Activated naive CD4-positive, alpha-beta T cell treated with anti-CD3 and anti-CD28 coated beads, Interleukin-2, amount 10 ng/mL, durations not matched to agents 7 days and 5 days (primary cell): ENCODE results near the gene FERMT3.
A peak's percentile ranks its signal among the peaks of the same experiment; 100 is the strongest.

Source experiments
- CTCF ChIA-PET: fragments of 350-600 bp; sonication (Branson Sonifier 250); formaldehyde crosslinking; loops from one replicate; lab custom pipeline; 2021; ENCODE audit warnings: antibody characterized with exemption; lab: Charles Lee
- DNase-seq: peaks from one replicate; pipeline ENCODE4 v3.0.0-alpha.2; 2020
- H3K27ac Mint-ChIP-seq: one replicate; pipeline ENCODE4 v1.8.0; 2021; ENCODE audit warnings: mild to moderate bottlenecking, moderate library complexity, mixed read lengths
- H3K27me3 Mint-ChIP-seq: one replicate; pipeline ENCODE4 v1.8.0; 2021; ENCODE audit warnings: mild to moderate bottlenecking, mixed read lengths
- H3K36me3 Mint-ChIP-seq: one replicate; pipeline ENCODE4 v1.8.0; 2021; ENCODE audit warnings: mixed read lengths
- H3K4me1 Mint-ChIP-seq: one replicate; pipeline ENCODE4 v1.8.0; 2021; ENCODE audit warnings: mixed read lengths
- H3K4me3 Mint-ChIP-seq: one replicate; pipeline ENCODE4 v1.8.0; 2021; ENCODE audit warnings: mild to moderate bottlenecking, moderate library complexity, mixed read lengths
- H3K9me3 Mint-ChIP-seq: one replicate; pipeline ENCODE4 v1.8.0; 2021; ENCODE audit warnings: mixed read lengths

FERMT3 gene

GRCh38 chr11:64219354-64219684 lies 12.8 kb downstream of the FERMT3 start:
- Mint-ChIP-seq H3K27me3 (no peaks in the 10 kb centered on the region), H3K36me3 (peaks cover 28% of the 10 kb centered on the region), H3K9me3 (no peaks in the 10 kb centered on the region), H3K4me3 (no peak overlapping the region), H3K27ac (no peak overlapping the region), H3K4me1 (peaks cover 13% of the 10 kb centered on the region)
- no peak for DNase-seq
- CTCF ChIA-PET: interaction anchor here (5.1 kb wide), 1 partner anchor 13 kb away, joined by 28 read pairs; the partner anchor contains the start of gene FERMT3

GRCh38 chr11:64219755-64220154 lies 13.2 kb downstream of the FERMT3 start:
- Mint-ChIP-seq H3K4me3 (no peak overlapping the region), H3K27me3 (no peaks in the 10 kb centered on the region), H3K4me1 (peaks cover 14% of the 10 kb centered on the region), H3K36me3 (peaks cover 28% of the 10 kb centered on the region), H3K9me3 (no peaks in the 10 kb centered on the region), H3K27ac (no peak overlapping the region)
- CTCF ChIA-PET: interaction anchor here (5.1 kb wide), 1 partner anchor 13 kb away, joined by 28 read pairs; the partner anchor contains the start of gene FERMT3
- DNase-seq: no peak

DNA sequence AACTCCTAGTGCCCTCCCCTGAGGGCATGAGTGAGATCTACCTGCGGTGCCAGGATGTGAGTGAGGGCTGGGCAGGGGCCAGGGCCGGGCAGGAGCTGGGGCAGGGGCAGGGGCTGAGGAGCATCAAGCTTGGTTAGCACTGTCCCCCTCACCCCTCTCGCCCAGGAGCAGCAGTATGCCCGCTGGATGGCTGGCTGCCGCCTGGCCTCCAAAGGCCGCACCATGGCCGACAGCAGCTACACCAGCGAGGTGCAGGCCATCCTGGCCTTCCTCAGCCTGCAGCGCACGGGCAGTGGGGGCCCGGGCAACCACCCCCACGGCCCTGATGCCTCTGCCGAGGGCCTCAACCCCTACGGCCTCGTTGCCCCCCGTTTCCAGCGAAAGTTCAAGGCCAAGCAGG lies 13.8 kb downstream of the FERMT3 start:
- H3K4me3 Mint-ChIP-seq: no peak overlapping the region
- CTCF ChIA-PET: no interaction called here
- DNase-seq: no peak
- no peaks in the 10 kb centered on the region for H3K27me3 Mint-ChIP-seq
- peaks cover 24% of the 10 kb centered on the region for H3K36me3 Mint-ChIP-seq
- peaks cover 15% of the 10 kb centered on the region for H3K4me1 Mint-ChIP-seq
- H3K27ac Mint-ChIP-seq: no peak overlapping the region
- no peaks in the 10 kb centered on the region for H3K9me3 Mint-ChIP-seq

DNA sequence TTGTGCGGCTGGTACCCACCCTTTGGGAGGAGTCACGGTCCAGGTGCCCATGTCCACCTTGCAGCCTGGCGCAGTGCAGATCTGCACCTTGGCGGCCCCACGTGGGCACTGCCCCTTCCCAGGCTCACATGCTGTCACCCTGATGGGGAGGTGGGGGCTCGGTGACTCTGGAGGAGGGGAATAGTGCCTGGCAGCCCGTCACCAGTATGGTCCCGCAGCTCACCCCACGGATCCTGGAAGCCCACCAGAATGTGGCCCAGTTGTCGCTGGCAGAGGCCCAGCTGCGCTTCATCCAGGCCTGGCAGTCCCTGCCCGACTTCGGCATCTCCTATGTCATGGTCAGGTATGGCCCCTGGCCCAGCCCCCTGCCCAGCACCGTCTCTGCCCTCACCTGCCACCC lies 14.3 kb downstream of the FERMT3 start:
- no peak overlapping the region for H3K27ac Mint-ChIP-seq
- H3K9me3 Mint-ChIP-seq: no peaks in the 10 kb centered on the region
- peaks cover 17% of the 10 kb centered on the region for H3K4me1 Mint-ChIP-seq
- H3K36me3 Mint-ChIP-seq: peaks cover 24% of the 10 kb centered on the region
- no peak overlapping the region for H3K4me3 Mint-ChIP-seq
- CTCF ChIA-PET: no interaction called here
- no peaks in the 10 kb centered on the region for H3K27me3 Mint-ChIP-seq
- no peak for DNase-seq

DNA sequence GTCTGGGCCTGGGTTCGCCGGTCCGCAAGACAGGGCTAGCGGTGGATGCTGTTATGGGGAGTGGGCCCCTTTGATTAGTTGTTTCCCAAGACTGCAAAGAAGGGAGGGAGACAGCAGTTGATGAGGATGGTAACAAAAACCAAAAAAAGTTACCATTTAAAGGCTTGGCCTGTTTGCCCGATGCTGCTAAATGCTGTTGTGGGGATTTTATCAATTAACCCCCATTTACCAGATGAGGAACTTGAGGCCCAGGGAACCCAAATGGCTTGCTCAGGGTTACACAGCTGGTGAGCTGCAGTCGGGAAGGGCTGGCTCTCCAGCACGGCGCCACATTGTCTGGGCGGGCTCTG lies 16.1 kb downstream of the FERMT3 start:
- peaks cover 24% of the 10 kb centered on the region for H3K4me1 Mint-ChIP-seq
- CTCF ChIA-PET: no interaction called here

GRCh38 chr11:64223001-64223651 lies 16.6 kb downstream of the FERMT3 start:
- CTCF ChIA-PET: interaction anchor here (5.1 kb wide), 1 partner anchor 17 kb away, joined by 48 read pairs; the partner anchor contains the start of gene FERMT3
- no peak overlapping the region for H3K27ac Mint-ChIP-seq

More for the DNA sequence above, 16.1 kb downstream of the FERMT3 start:
- no peak overlapping the region for H3K4me3 Mint-ChIP-seq
- H3K9me3 Mint-ChIP-seq: no peaks in the 10 kb centered on the region
- no peak for DNase-seq
- H3K27ac Mint-ChIP-seq: peak overlapping the region; percentile 24
- H3K27me3 Mint-ChIP-seq: no peaks in the 10 kb centered on the region
- peaks cover 18% of the 10 kb centered on the region for H3K36me3 Mint-ChIP-seq

DNA sequence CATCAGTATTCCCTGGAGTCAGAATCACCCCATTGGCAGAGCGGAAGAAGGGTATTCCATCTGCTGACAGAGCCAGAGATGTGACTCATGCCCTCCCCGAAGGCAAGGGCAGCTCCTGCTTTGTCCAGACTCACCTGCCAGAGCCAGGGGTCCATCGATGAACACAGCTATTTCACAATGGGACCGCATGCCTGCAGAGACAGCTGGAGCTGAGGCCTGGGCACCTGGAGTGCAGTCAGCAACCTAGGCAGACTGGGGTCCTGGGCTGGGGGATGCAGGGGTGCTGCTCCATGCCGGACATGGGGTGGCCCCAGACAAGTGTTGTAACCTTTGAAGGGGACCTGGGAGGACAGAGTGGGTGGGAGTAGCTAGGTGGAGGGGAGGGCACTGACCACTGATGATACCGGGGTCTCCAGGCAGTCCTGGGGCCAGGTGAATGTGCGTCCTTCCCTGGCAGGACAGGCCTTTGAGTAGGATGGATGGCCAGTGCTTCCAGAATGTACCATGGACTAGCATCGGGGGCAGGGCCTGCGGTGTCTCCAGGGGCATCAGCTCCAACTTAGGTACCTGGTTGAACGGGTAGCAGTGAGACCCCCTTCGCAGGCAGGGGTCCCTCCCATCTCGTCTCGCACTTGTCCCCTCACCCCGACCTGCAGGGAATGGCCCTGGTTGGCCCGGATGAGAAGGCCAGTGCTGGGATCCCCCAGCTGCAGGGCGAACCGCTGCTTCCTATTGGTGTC lies 17.8 kb downstream of the FERMT3 start:
- H3K36me3 Mint-ChIP-seq: peaks cover 12% of the 10 kb centered on the region
- peak overlapping the region; percentile 86 for H3K4me3 Mint-ChIP-seq
- DNase-seq: no peak
- H3K27me3 Mint-ChIP-seq: no peaks in the 10 kb centered on the region
- H3K27ac Mint-ChIP-seq: no peak overlapping the region
- CTCF ChIA-PET: interaction anchor here (1.8 to 5.1 kb wide), 2 partner anchors 18 to 21 kb away, joined by 6 to 48 read pairs; partner anchors contain the start of gene FERMT3
- no peaks in the 10 kb centered on the region for H3K9me3 Mint-ChIP-seq
- peaks cover 37% of the 10 kb centered on the region for H3K4me1 Mint-ChIP-seq

More at GRCh38 chr11:64223001-64223651, 16.6 kb downstream of the FERMT3 start:
- no peaks in the 10 kb centered on the region for H3K9me3 Mint-ChIP-seq
- no peak overlapping the region for H3K4me3 Mint-ChIP-seq
- DNase-seq: no peak
- H3K36me3 Mint-ChIP-seq: peaks cover 16% of the 10 kb centered on the region
- H3K27me3 Mint-ChIP-seq: no peaks in the 10 kb centered on the region
- H3K4me1 Mint-ChIP-seq: peaks cover 29% of the 10 kb centered on the region

GRCh38 chr11:64224891-64225607 lies 18.5 kb downstream of the FERMT3 start:
- no peaks in the 10 kb centered on the region for H3K9me3 Mint-ChIP-seq
- CTCF ChIA-PET: interaction anchor here (1.6 to 5.1 kb wide), 3 partner anchors 16 to 20 kb away, joined by 6 to 48 read pairs (median 7); partner anchors contain the start of genes FERMT3 and FKBP2
- peaks cover 15% of the 10 kb centered on the region for H3K36me3 Mint-ChIP-seq
- peak overlapping the region; percentile 87 for H3K27ac Mint-ChIP-seq
- no peaks in the 10 kb centered on the region for H3K27me3 Mint-ChIP-seq
- no peak for DNase-seq
- H3K4me1 Mint-ChIP-seq: peaks cover 44% of the 10 kb centered on the region
- peak overlapping the region; percentile 86 for H3K4me3 Mint-ChIP-seq

GRCh38 chr11:64225608-64226506 lies 19.3 kb downstream of the FERMT3 start, which contains the start of the genes NUDT22 and TRPT1:
Gene NUDT22, plus strand, starts transcription at chr11:64226274. Its CDS starts 379 bp downstream, at chr11:64226653.
Gene TRPT1, minus strand, starts transcription at chr11:64226186. Its CDS starts 326 bp downstream, at chr11:64225860.
- Mint-ChIP-seq H3K4me3 (peak within 1 kb of the TSS; percentile 86), H3K9me3 (no peaks in the 10 kb centered on the region), H3K27ac (peak within 1 kb of the TSS; percentile 87), H3K36me3 (peaks cover 15% of the 10 kb centered on the region), H3K4me1 (peaks cover 46% of the 10 kb centered on the region), H3K27me3 (no peaks in the 10 kb centered on the region)
- peak; percentile 95 for DNase-seq
- CTCF ChIA-PET: interaction anchor here (1.1 to 5.1 kb wide), 6 partner anchors 10 to 24 kb away, joined by 3 to 48 read pairs (median 6); partner anchors contain the start of genes FERMT3 and FKBP2

DNA sequence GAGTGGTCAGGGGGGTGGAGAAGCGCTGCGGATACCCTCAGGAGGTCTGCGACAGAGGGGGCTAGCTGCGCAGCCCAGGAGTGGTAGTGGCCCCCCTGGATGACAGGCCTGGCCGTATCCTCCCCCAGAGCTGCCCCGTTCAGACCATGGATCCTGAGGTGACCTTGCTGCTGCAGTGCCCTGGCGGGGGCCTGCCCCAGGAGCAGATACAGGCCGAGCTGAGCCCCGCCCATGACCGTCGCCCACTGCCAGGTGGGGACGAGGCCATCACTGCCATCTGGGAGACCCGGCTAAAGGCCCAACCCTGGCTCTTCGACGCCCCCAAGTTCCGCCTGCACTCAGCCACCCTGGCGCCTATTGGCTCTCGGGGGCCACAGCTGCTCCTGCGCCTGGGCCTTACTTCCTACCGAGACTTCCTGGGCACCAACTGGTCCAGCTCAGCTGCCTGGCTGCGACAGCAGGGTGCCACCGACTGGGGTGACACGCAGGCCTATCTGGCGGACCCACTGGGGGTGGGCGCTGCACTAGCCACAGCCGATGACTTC lies 20.1 kb downstream of the FERMT3 start:
- CTCF ChIA-PET: interaction anchor here (1.1 to 5.1 kb wide), 5 partner anchors 9 to 24 kb away, joined by 3 to 48 read pairs (median 7); partner anchors contain the start of genes FERMT3 and FKBP2
- Mint-ChIP-seq H3K4me1 (peaks cover 50% of the 10 kb centered on the region), H3K9me3 (no peaks in the 10 kb centered on the region), H3K4me3 (peak overlapping the region; percentile 86), H3K27ac (peak overlapping the region; percentile 83), H3K36me3 (peaks cover 12% of the 10 kb centered on the region), H3K27me3 (no peaks in the 10 kb centered on the region)
- peak; percentile 81 for DNase-seq

DNA sequence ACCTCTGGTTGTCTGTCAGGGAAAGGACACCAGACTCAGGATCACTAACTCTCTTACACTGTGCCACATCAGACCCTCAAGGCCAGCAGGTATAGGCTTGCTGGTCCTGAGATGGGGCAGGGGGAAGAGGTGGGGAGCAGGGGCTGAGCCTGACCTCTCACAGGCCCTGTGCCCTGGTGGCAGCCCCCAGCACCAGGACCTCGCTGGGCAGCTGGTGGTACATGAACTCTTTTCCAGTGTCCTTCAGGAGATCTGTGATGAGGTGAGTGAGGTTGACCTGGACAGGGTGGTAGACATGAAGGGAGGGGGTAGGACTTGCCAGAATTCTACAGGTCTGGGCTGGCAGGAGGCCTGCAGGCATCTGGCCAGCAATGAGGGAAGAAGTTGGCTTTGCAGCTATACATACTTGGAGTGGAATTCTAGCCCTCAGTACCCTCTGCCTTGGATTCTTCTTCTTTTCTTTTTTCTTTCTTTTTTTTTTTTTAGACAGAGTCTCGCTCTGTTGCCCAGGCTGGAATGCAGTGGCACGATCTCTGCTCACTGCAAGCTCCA lies 21.0 kb downstream of the FERMT3 start:
- H3K27ac Mint-ChIP-seq: peak overlapping the region; percentile 83
- peaks cover 59% of the 10 kb centered on the region for H3K4me1 Mint-ChIP-seq
- H3K4me3 Mint-ChIP-seq: peak overlapping the region; percentile 86
- CTCF ChIA-PET: interaction anchor here (1.9 to 5.1 kb wide), 2 partner anchors 17 to 21 kb away, joined by 7 to 48 read pairs; partner anchors contain the start of gene FERMT3
- no peaks in the 10 kb centered on the region for H3K9me3 Mint-ChIP-seq
- H3K36me3 Mint-ChIP-seq: peaks cover 12% of the 10 kb centered on the region
- no peaks in the 10 kb centered on the region for H3K27me3 Mint-ChIP-seq
- no peak for DNase-seq

DNA sequence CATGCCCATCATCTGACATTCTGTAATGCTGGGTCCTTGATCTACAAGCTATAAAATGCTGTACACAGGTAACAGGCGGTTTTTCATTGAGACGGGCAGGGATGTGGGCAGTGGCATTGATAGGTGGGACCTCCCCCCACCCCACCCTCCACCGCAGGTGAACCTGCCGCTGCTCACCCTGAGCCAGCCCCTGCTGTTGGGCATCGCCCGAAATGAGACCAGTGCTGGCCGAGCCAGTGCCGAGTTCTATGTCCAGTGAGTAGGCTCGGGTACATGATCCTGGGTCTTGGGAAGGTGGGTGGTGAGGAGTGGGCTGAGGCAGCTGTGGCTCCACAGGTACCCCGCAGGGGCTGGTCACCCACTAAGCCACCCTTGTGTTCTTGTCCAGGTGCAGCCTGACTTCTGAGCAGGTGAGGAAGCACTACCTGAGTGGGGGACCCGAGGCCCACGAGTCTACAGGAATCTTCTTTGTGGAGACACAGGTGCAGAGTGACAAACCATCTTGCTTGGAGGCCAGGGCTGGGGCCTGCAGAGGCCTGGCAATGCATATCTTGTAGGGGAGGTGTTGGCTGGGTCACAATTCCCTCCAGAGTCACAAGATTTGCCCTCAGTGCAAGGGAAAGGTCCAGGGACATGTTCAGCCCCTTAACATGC lies 22.7 kb downstream of the FERMT3 start:
- Mint-ChIP-seq H3K36me3 (peaks cover 12% of the 10 kb centered on the region), H3K27me3 (no peaks in the 10 kb centered on the region), H3K4me1 (peaks cover 65% of the 10 kb centered on the region), H3K4me3 (peak overlapping the region; percentile 87), H3K9me3 (no peaks in the 10 kb centered on the region), H3K27ac (peak overlapping the region; percentile 91)
- DNase-seq: no peak
- CTCF ChIA-PET: no interaction called here
